Measurements from ENCODE around the gene CLSTN1.
A peak's percentile ranks its signal among the peaks of the same experiment; 100 is the strongest.
"Not testable (repeated sequence)": the region's sequence is repeated elsewhere in the genome, so short reads cannot be mapped to it uniquely, and the experiment has no call there.

CLSTN1 gene

DNA sequence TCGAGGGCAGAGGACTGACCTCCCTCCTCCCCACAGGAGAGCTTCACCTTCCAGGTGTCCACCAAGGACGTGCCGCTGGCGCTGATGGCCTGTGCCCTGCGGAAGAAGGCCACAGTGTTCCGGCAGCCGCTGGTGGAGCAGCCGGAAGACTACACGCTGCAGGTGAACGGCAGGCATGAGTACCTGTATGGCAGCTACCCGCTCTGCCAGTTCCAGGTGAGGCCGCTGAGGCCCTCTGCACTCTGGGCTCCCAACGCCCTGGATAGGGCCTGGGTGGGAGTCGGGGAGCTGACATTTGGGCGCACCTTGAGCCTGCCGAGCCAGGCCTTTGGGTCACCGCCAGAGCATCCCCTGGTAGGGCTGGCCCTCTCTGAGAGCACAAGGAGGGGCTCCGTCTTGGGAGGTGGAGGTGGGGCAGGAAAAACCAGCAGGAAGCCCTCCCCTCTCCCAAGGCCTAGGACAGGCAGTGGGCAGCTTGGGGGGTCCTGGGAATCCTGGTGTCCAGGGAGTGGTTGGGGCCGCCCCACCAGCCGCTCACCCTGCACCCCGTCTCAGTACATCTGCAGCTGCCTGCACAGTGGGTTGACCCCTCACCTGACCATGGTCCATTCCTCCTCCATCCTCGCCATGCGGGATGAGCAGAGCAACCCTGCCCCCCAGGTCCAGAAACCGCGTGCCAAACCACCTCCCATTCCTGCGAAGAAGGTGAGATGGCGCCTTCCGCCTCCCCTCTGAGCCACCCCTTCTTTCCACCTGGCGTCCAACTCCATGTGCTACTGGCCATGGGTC, 107.2 kb downstream of the CLSTN1 start:
- TF ChIP-seq EZH2phosphoT487 (conservative IDR thresholded peaks at IDR 0.05; ENCODE audit: low read length) (no peak), CTCF (IDR thresholded peaks at IDR 0.05; ENCODE audit: insufficient read depth, low read length, poor library complexity, severe bottlenecking) (no peak)
- Histone ChIP-seq H3K27ac (ENCODE audit: low read depth, low read length) (peak overlapping the region; percentile 46; the same call in 1 of the 2 replicates), H3K4me2 (ENCODE audit: low read depth, low read length, poor library complexity, severe bottlenecking) (peak overlapping the region; percentile 40), H3K9me3 (ENCODE audit: insufficient read depth, low read length) (no peaks in the 10 kb centered on the region), H3F3A (ENCODE audit: insufficient read depth) (0 out of 2 replicates have a peak, but pooled peaks cover 5% of the 10 kb centered on the region), H3K9ac (ENCODE audit: low read length) (peak overlapping the region; percentile 47), H3K9me2 (replicated peaks; ENCODE audit: insufficient read depth, low read length) (no peaks in the 10 kb centered on the region), H3K79me2 (ENCODE audit: insufficient read depth, low read length) (no peaks in the 10 kb centered on the region), H3K27me3 (ENCODE audit: low read length) (no peaks in the 10 kb centered on the region), H3K36me3 (ENCODE audit: low read length) (no peaks in the 10 kb centered on the region), H2AFZ (ENCODE audit: low read depth, low read length, severe bottlenecking) (no peak overlapping the region), H4K20me1 (ENCODE audit: low read depth, low read length) (no peaks in the 10 kb centered on the region), H3K4me3 (ENCODE audit: insufficient read depth, low read length, poor library complexity, severe bottlenecking) (no peak overlapping the region)

DNA sequence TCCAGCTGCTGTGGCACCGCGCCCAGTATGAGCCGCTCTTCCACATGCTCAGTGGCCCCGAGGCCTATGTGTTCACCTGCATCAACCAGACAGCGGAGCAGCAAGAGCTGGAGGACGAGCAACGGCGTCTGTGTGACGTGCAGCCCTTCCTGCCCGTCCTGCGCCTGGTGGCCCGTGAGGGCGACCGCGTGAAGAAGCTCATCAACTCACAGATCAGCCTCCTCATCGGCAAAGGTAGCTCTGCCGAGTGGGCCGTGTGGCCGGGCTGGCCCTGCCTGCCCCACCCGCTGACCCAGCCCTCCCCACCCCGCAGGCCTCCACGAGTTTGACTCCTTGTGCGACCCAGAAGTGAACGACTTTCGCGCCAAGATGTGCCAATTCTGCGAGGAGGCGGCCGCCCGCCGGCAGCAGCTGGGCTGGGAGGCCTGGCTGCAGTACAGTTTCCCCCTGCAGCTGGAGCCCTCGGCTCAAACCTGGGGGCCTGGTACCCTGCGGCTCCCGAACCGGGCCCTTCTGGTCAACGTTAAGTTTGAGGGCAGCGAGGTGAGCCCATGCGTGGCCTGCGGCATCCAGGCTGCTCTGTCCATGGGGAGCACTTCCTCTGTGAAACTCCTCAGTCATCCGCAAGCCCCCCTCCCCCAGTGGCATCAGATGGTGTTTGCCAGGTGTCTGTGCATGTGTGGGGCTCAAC, 108.1 kb downstream of the CLSTN1 start:
- no peak overlapping the region for H3K9ac ChIP-seq (ENCODE audit: low read length)
- H4K20me1 ChIP-seq (ENCODE audit: low read depth, low read length): no peaks in the 10 kb centered on the region
- H3K9me3 ChIP-seq (ENCODE audit: insufficient read depth, low read length): no peaks in the 10 kb centered on the region
- H3K27ac ChIP-seq (ENCODE audit: low read depth, low read length): no peak overlapping the region
- H3K79me2 ChIP-seq (ENCODE audit: insufficient read depth, low read length): no peaks in the 10 kb centered on the region
- TF ChIP-seq EZH2phosphoT487 (conservative IDR thresholded peaks at IDR 0.05; ENCODE audit: low read length) (no peak), CTCF (IDR thresholded peaks at IDR 0.05; ENCODE audit: insufficient read depth, low read length, poor library complexity, severe bottlenecking) (no peak)
- no peak overlapping the region for H2AFZ ChIP-seq (ENCODE audit: low read depth, low read length, severe bottlenecking)
- no peak overlapping the region for H3K4me3 ChIP-seq (ENCODE audit: insufficient read depth, low read length, poor library complexity, severe bottlenecking)
- no peaks in the 10 kb centered on the region for H3K36me3 ChIP-seq (ENCODE audit: low read length)
- no peaks in the 10 kb centered on the region for H3K9me2 ChIP-seq (replicated peaks; ENCODE audit: insufficient read depth, low read length)
- no peaks in the 10 kb centered on the region for H3K27me3 ChIP-seq (ENCODE audit: low read length)
- H3F3A ChIP-seq (ENCODE audit: insufficient read depth): 0 out of 2 replicates have a peak, but pooled peaks cover 5% of the 10 kb centered on the region
- no peak overlapping the region for H3K4me2 ChIP-seq (ENCODE audit: low read depth, low read length, poor library complexity, severe bottlenecking)

- no peaks in the 10 kb centered on the region for H3K79me2 ChIP-seq (ENCODE audit: insufficient read depth, low read length)
- no peak overlapping the region for H3K4me2 ChIP-seq (ENCODE audit: low read depth, low read length, poor library complexity, severe bottlenecking)
- no peaks in the 10 kb centered on the region for H3K9me3 ChIP-seq (ENCODE audit: insufficient read depth, low read length)
- no peak overlapping the region for H3K9ac ChIP-seq (ENCODE audit: low read length)
- H3F3A ChIP-seq (ENCODE audit: insufficient read depth): 0 out of 2 replicates have a peak, but pooled peaks cover 5% of the 10 kb centered on the region
- no peak overlapping the region for H2AFZ ChIP-seq (ENCODE audit: low read depth, low read length, severe bottlenecking)
- no peak overlapping the region for H3K27ac ChIP-seq (ENCODE audit: low read depth, low read length)
- no peaks in the 10 kb centered on the region for H4K20me1 ChIP-seq (ENCODE audit: low read depth, low read length)
- no peaks in the 10 kb centered on the region for H3K9me2 ChIP-seq (replicated peaks; ENCODE audit: insufficient read depth, low read length)
- no peak overlapping the region for H3K4me3 ChIP-seq (ENCODE audit: insufficient read depth, low read length, poor library complexity, severe bottlenecking)
- H3K27me3 ChIP-seq (ENCODE audit: low read length): no peaks in the 10 kb centered on the region
- H3K36me3 ChIP-seq (ENCODE audit: low read length): no peaks in the 10 kb centered on the region
- no peak for TF ChIP-seq CTCF (IDR thresholded peaks at IDR 0.05; ENCODE audit: insufficient read depth, low read length, poor library complexity, severe bottlenecking)
- TF ChIP-seq EZH2phosphoT487 (conservative IDR thresholded peaks at IDR 0.05; ENCODE audit: low read length): no peak
Observed at GRCh38 chr1:9714257-9714718, 109.5 kb downstream of the CLSTN1 start.

DNA sequence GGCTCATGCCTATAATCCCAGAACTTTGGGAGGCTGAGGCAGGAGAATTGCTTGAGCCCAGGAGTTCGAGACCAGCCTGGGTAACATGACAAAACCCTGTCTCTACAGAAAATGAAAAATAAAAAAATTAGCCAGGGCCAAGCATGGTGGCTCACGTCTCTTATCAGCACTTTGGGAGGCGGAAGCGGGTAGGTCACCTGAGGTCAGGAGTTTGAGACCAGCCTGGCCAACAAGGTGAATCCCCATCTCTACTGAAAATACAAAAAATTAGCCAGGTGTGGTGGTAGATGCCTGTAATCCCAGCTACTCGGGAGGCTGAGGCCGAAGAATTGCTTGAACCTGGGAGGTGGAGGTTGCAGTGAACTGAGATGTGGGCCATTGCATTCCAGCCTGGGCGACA, 111.0 kb downstream of the CLSTN1 start:
- not testable (repeated sequence) for H3K79me2 ChIP-seq (ENCODE audit: insufficient read depth, low read length); H3K9me3 ChIP-seq (ENCODE audit: insufficient read depth, low read length); H3K9me2 ChIP-seq (replicated peaks; ENCODE audit: insufficient read depth, low read length); H3K4me3 ChIP-seq (ENCODE audit: insufficient read depth, low read length, poor library complexity, severe bottlenecking); H3K9ac ChIP-seq (ENCODE audit: low read length); H3F3A ChIP-seq (ENCODE audit: insufficient read depth); H3K27me3 ChIP-seq (ENCODE audit: low read length); H3K27ac ChIP-seq (ENCODE audit: low read depth, low read length); H3K36me3 ChIP-seq (ENCODE audit: low read length); H4K20me1 ChIP-seq (ENCODE audit: low read depth, low read length); H3K4me2 ChIP-seq (ENCODE audit: low read depth, low read length, poor library complexity, severe bottlenecking); H2AFZ ChIP-seq (ENCODE audit: low read depth, low read length, severe bottlenecking)
